Osteocyte (in vitro differentiated cells): Measurements from ENCODE around the gene ACACA. TPM values are rescaled to one million over a fixed set of nuclear protein-coding genes. Genes with fewer than 3 reads are reported as not detected.

Experiments used
- DNase-seq: peaks from one replicate; pipeline ENCODE4 v3.0.0; 2021; ENCODE audit warnings: mixed read lengths; ENCODE audit not compliant: unreplicated experiment; ENCODE audit errors: extremely low spot score
- H3K27ac Mint-ChIP-seq: one replicate; pipeline ENCODE4 v1.8.0; 2021; ENCODE audit warnings: mild to moderate bottlenecking, mixed read lengths; ENCODE audit not compliant: unreplicated experiment
- H3K27me3 Mint-ChIP-seq: one replicate; pipeline ENCODE4 v1.8.0; 2021; ENCODE audit warnings: mixed read lengths; ENCODE audit not compliant: unreplicated experiment
- H3K36me3 Mint-ChIP-seq: one replicate; pipeline ENCODE4 v1.8.0; 2021; ENCODE audit warnings: mixed read lengths; ENCODE audit not compliant: unreplicated experiment
- H3K4me1 Mint-ChIP-seq: one replicate; pipeline ENCODE4 v1.8.0; 2021; ENCODE audit warnings: mixed read lengths; ENCODE audit not compliant: unreplicated experiment
- H3K4me3 Mint-ChIP-seq: one replicate; pipeline ENCODE4 v1.8.0; 2021; ENCODE audit warnings: mild to moderate bottlenecking, moderate library complexity, mixed read lengths; ENCODE audit not compliant: unreplicated experiment
- H3K9me3 Mint-ChIP-seq: one replicate; pipeline ENCODE4 v1.8.0; 2021; ENCODE audit warnings: mixed read lengths; ENCODE audit not compliant: unreplicated experiment
- total RNA-seq: library from RNA; stranded (reverse); gene quantifications from 2 replicates; pipeline ENCODE4 v1.2.1, GENCODE V29; 2021
- TF ChIP-seq, protein P1 (sequence below): fragments of 200-600 bp; sonication (generic); IDR thresholded peaks from 2 replicates; pipeline ENCODE4 v1.5.0; 2021; ENCODE audit warnings: antibody characterized with exemption, mild to moderate bottlenecking, moderate library complexity

Gene ACACA
- total RNA-seq, 1 donor from 2014 or later = 63.5 TPM

- H3K9me3 Mint-ChIP-seq = no peaks in the 10 kb centered on the region
- TF ChIP-seq, protein P1, sequence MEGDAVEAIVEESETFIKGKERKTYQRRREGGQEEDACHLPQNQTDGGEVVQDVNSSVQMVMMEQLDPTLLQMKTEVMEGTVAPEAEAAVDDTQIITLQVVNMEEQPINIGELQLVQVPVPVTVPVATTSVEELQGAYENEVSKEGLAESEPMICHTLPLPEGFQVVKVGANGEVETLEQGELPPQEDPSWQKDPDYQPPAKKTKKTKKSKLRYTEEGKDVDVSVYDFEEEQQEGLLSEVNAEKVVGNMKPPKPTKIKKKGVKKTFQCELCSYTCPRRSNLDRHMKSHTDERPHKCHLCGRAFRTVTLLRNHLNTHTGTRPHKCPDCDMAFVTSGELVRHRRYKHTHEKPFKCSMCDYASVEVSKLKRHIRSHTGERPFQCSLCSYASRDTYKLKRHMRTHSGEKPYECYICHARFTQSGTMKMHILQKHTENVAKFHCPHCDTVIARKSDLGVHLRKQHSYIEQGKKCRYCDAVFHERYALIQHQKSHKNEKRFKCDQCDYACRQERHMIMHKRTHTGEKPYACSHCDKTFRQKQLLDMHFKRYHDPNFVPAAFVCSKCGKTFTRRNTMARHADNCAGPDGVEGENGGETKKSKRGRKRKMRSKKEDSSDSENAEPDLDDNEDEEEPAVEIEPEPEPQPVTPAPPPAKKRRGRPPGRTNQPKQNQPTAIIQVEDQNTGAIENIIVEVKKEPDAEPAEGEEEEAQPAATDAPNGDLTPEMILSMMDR = no peak
- no peak for DNase-seq
- H3K4me1 Mint-ChIP-seq = peaks cover 17% of the 10 kb centered on the region
- no peak overlapping the region for H3K27ac Mint-ChIP-seq
- H3K4me3 Mint-ChIP-seq = no peak overlapping the region
- no peaks in the 10 kb centered on the region for H3K27me3 Mint-ChIP-seq
- peaks cover 4% of the 10 kb centered on the region for H3K36me3 Mint-ChIP-seq
Measured at GRCh38 chr17:37293770-37294169, 112.9 kb downstream of the ACACA start.

GRCh38 chr17:37292429-37293139 lies 114.1 kb downstream of the ACACA start:
- Mint-ChIP-seq H3K27ac (no peak overlapping the region), H3K27me3 (no peaks in the 10 kb centered on the region), H3K4me3 (no peak overlapping the region), H3K9me3 (no peaks in the 10 kb centered on the region), H3K36me3 (peaks cover 4% of the 10 kb centered on the region), H3K4me1 (peaks cover 7% of the 10 kb centered on the region)
- TF ChIP-seq, protein P1 = no peak
- DNase-seq = no peak

GRCh38 chr17:37291351-37291750 lies 115.3 kb downstream of the ACACA start:
- H3K27ac Mint-ChIP-seq = no peak overlapping the region
- TF ChIP-seq, protein P1 = no peak
- peaks cover 7% of the 10 kb centered on the region for H3K4me1 Mint-ChIP-seq
- no peak overlapping the region for H3K4me3 Mint-ChIP-seq
- peaks cover 4% of the 10 kb centered on the region for H3K36me3 Mint-ChIP-seq
- H3K9me3 Mint-ChIP-seq = no peaks in the 10 kb centered on the region
- no peak for DNase-seq
- H3K27me3 Mint-ChIP-seq = no peaks in the 10 kb centered on the region

DNA sequence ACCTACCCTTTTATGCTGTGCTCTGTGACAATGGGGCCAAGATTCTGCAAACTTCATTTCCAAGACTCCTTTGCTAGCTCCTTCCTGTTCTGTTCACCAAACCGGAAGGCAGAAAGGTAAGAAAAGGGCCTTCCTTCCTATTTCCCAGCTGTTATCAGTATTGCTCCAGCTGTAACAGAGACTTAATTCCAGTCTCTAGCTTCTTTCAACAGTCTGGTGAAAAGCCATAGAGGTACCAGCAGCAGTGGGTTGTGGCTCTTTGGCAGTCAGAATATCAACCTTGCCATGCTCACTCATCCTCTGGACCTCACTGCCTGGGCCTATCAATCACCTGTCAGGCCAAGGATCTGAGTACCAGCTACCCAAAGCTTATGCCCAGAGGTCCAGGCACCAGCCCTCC lies 120.2 kb downstream of the ACACA start:
- no peak overlapping the region for H3K4me3 Mint-ChIP-seq
- H3K36me3 Mint-ChIP-seq = peaks cover 8% of the 10 kb centered on the region
- H3K27ac Mint-ChIP-seq = no peak overlapping the region
- TF ChIP-seq, protein P1 = no peak
- DNase-seq = no peak
- peaks cover 21% of the 10 kb centered on the region for H3K4me1 Mint-ChIP-seq
- no peaks in the 10 kb centered on the region for H3K27me3 Mint-ChIP-seq
- no peaks in the 10 kb centered on the region for H3K9me3 Mint-ChIP-seq

DNA sequence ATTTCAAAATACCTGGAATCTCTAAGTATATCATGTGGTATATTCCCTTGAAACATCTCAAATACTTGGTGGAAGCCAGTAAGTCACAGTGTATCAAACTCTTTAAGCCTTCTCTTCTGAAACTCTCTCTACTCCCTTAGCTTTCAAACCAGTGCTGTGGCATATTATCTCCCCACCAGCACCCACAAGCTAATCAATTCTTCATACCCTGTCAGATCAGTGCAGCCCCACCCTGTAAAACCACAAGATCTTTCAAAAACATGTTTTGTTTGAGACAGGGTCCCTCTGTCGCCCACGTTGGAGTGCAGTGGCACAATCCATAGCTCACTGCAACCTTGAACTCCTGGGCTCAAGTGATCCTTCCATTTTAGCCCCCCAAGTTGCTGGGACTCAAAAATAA lies 122.4 kb downstream of the ACACA start:
- H3K27ac Mint-ChIP-seq = no peak overlapping the region
- no peak for DNase-seq
- H3K4me3 Mint-ChIP-seq = no peak overlapping the region
- H3K27me3 Mint-ChIP-seq = no peaks in the 10 kb centered on the region
- H3K9me3 Mint-ChIP-seq = no peaks in the 10 kb centered on the region
- TF ChIP-seq, protein P1 = no peak
- H3K36me3 Mint-ChIP-seq = peaks cover 10% of the 10 kb centered on the region
- peaks cover 19% of the 10 kb centered on the region for H3K4me1 Mint-ChIP-seq
